ENCODE data around the gene S1PR2. TPM values are rescaled to one million over a fixed set of nuclear protein-coding genes. Genes with fewer than 3 reads are reported as not detected.

S1PR2 gene
- total RNA-seq, 2 donors from 2014 or later, result 8.3 to 15.6 TPM

DNA sequence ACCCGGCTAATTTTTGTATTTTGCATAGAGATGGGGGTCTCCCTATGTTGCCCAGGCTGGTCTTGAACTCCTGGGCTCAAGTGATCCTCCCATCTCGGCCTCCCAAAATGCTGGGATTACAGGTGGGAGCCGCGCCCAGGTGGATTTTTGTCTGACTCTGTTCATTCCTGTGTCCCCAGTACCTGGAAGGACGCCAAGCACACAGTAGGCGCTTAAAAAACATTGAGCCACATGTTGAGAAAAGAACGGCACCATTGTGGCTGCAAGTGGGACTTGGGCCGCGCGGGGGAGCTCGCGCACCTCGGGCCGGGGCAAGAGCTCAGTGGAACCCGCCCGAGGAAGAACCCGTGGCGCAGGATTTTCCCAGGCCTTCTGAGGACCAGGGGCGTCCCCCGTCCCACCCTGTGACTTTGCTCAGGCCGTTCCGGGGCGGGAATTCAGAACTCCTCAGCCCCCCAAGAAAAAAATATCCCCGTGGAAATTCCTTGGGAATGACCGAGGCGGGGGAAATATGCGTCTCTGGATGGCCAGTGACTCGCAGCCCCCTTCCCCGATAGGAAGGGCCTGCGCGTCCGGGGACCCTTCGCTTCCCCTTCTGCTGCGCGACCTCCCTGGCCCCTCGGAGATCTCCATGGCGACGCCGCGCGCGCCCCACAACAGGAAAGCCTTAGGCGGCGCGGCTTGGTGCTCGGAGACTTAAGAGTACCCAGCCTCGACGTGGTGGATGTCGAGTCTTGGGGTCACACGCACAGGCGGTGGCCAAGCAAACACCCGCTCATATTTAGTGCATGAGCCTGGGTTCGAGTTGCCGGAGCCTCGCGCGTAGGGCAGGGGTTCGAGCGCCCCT lies 38.4 kb upstream of the S1PR2 start:
- Histone ChIP-seq H3K27ac (peak overlapping the region; percentile 59 to 68), H3K27me3 (replicated peaks; ENCODE audit: insufficient read depth) (peaks cover 9% of the 10 kb centered on the region), H3K4me3 (peak overlapping the region; percentile 69), H3K4me1 (ENCODE audit: control insufficient read depth in 1 of 2, low read depth in 2 of 2) (peaks cover 0 to 13% of the 10 kb centered on the region in 2 donors), H3K36me3 (no peaks in the 10 kb centered on the region), H3K9me3 (no peaks in the 10 kb centered on the region)
- peak; percentile 92 for TF ChIP-seq CTCF (IDR thresholded peaks at IDR 0.05)
- DNase-seq (ENCODE audit: low spot score), result no peak
- ATAC-seq (ENCODE audit: insufficient number of reproducible peaks, low FRiP score, low read depth), result no peak

GRCh38 chr19:10268071-10268470 lies 36.9 kb upstream of the S1PR2 start:
- ATAC-seq (ENCODE audit: insufficient number of reproducible peaks, low FRiP score, low read depth), result no peak
- H3K27me3 ChIP-seq (replicated peaks; ENCODE audit: insufficient read depth), result peaks cover 9% of the 10 kb centered on the region
- H3K9me3 ChIP-seq, result no peaks in the 10 kb centered on the region
- H3K36me3 ChIP-seq, result no peaks in the 10 kb centered on the region
- H3K4me3 ChIP-seq, result no peak overlapping the region
- no peak for DNase-seq (ENCODE audit: low spot score)
- TF ChIP-seq CTCF (IDR thresholded peaks at IDR 0.05), result no peak
- peak overlapping the region in 1 of 2 donors; percentile 47 for H3K27ac ChIP-seq
- peaks cover 0 to 13% of the 10 kb centered on the region in 2 donors for H3K4me1 ChIP-seq (ENCODE audit: control insufficient read depth in 1 of 2, low read depth in 2 of 2)

DNA sequence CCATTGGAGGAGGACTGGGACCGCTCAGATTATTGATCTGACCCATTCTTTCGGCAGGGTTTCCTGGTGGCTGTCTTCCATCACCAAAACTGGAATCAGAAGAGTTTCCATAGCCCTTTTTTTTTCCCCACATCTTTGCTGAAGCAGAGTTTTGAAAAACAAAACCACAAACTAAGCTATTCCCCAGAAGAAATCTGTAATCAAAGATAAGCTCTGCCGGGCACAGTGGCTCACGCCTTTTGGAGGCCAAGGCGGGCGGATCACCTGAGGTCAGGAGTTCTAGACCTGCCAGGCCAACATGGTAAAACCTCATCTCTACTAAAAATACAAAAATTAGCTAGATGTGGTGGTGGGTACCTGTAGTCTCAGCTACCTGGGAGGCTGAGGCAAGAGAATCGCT lies 35.6 kb upstream of the S1PR2 start:
- no peak overlapping the region for H3K4me3 ChIP-seq
- H3K27me3 ChIP-seq (replicated peaks; ENCODE audit: insufficient read depth), result peaks cover 9% of the 10 kb centered on the region
- no peak for ATAC-seq (ENCODE audit: insufficient number of reproducible peaks, low FRiP score, low read depth)
- H3K36me3 ChIP-seq, result no peaks in the 10 kb centered on the region
- H3K9me3 ChIP-seq, result no peaks in the 10 kb centered on the region
- no peak overlapping the region for H3K27ac ChIP-seq
- DNase-seq (ENCODE audit: low spot score), result no peak
- peaks cover 0 to 13% of the 10 kb centered on the region in 2 donors for H3K4me1 ChIP-seq (ENCODE audit: control insufficient read depth in 1 of 2, low read depth in 2 of 2)
- no peak for TF ChIP-seq CTCF (IDR thresholded peaks at IDR 0.05)

GRCh38 chr19:10262771-10263170 lies 31.6 kb upstream of the S1PR2 start:
- no peak for DNase-seq (ENCODE audit: low spot score)
- TF ChIP-seq CTCF (IDR thresholded peaks at IDR 0.05), result no peak
- H3K9me3 ChIP-seq, result no peaks in the 10 kb centered on the region
- H3K4me1 ChIP-seq (ENCODE audit: control insufficient read depth in 1 of 2, low read depth in 2 of 2), result no peaks in the 10 kb centered on the region
- H3K36me3 ChIP-seq, result peaks cover 8% of the 10 kb centered on the region
- no peak overlapping the region for H3K4me3 ChIP-seq
- ATAC-seq (ENCODE audit: insufficient number of reproducible peaks, low FRiP score, low read depth), result no peak
- H3K27ac ChIP-seq, result no peak overlapping the region
- H3K27me3 ChIP-seq (replicated peaks; ENCODE audit: insufficient read depth), result no peaks in the 10 kb centered on the region

DNA sequence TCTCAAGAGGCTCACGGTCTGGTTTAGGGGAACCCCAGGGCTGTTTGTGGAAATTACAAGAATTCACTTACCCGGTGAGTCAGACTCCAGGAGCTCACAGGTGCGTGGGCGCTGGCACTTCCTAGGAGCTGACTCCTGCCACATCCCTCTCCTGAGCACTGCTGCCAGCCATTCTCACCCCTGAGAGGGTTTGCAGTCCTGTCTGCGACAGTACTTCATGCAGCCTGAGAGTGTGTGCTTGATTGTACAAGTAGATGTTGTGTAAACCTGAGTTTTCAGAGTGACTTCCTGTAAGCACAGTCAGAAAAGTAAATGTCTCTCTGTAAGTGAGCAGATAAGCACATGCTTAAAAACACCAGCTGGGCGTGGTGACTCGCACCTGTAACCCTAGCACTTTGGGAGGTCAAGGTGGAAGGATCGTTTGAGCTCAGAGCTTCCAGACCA lies 29.0 kb upstream of the S1PR2 start:
- H3K27ac ChIP-seq, result no peak overlapping the region
- peaks cover 28% of the 10 kb centered on the region for H3K36me3 ChIP-seq
- no peak for DNase-seq (ENCODE audit: low spot score)
- no peak for ATAC-seq (ENCODE audit: insufficient number of reproducible peaks, low FRiP score, low read depth)
- H3K4me3 ChIP-seq, result no peak overlapping the region
- no peaks in the 10 kb centered on the region for H3K4me1 ChIP-seq (ENCODE audit: control insufficient read depth in 1 of 2, low read depth in 2 of 2)
- no peak for TF ChIP-seq CTCF (IDR thresholded peaks at IDR 0.05)
- H3K9me3 ChIP-seq, result no peaks in the 10 kb centered on the region
- no peaks in the 10 kb centered on the region for H3K27me3 ChIP-seq (replicated peaks; ENCODE audit: insufficient read depth)

Measured in thoracic aorta (tissue), 2 donors.